Activated T-helper 1 cell treated with Interleukin-2 at 50 U/mL for 16 hours (primary cell): ENCODE data around the gene DGKZ.
A peak's percentile ranks its signal among the peaks of the same experiment; 100 is the strongest.
"Not testable (repeated sequence)": the region's sequence is repeated elsewhere in the genome, so short reads cannot be mapped to it uniquely, and the experiment has no call there.

Experiments
- DNase-seq: peaks from one replicate; pipeline ENCODE4 v3.0.0-alpha.2; 2020; ENCODE audit warnings: low read depth

Gene DGKZ

GRCh38 chr11:46346886-46347636, at the start of gene DGKZ:
Gene DGKZ, plus strand, starts transcription at chr11:46347463. Its CDS starts 197 bp downstream, at chr11:46347660.
- peak; percentile 92 for DNase-seq

GRCh38 chr11:46298699-46299433, 48.4 kb upstream of the DGKZ start:
- no peak for DNase-seq

- DNase-seq: no peak
Observed at GRCh38 chr11:46299451-46299961, 47.8 kb upstream of the DGKZ start.

- DNase-seq: no peak
Observed at GRCh38 chr11:46300270-46300669, 47.0 kb upstream of the DGKZ start.

- DNase-seq: no peak
Observed at GRCh38 chr11:46302866-46303265, 44.4 kb upstream of the DGKZ start.

- not testable (repeated sequence) for DNase-seq
Observed at GRCh38 chr11:46304036-46304435, 43.2 kb upstream of the DGKZ start.

- DNase-seq: no peak
Observed at GRCh38 chr11:46304605-46305179, 42.6 kb upstream of the DGKZ start.

GRCh38 chr11:46305295-46305694, 42.0 kb upstream of the DGKZ start:
- no peak for DNase-seq

GRCh38 chr11:46306296-46306853, 40.9 kb upstream of the DGKZ start:
- no peak for DNase-seq

GRCh38 chr11:46307369-46307768, 39.9 kb upstream of the DGKZ start:
- no peak for DNase-seq

GRCh38 chr11:46307785-46308341, 39.4 kb upstream of the DGKZ start:
- no peak for DNase-seq

- peak; percentile 37 for DNase-seq
Observed at GRCh38 chr11:46308631-46309419, 38.4 kb upstream of the DGKZ start.

GRCh38 chr11:46309814-46310259, 37.4 kb upstream of the DGKZ start:
- no peak for DNase-seq

- peak; percentile 39 for DNase-seq
Observed at GRCh38 chr11:46315033-46315738, 32.1 kb upstream of the DGKZ start.

GRCh38 chr11:46315783-46316563, 31.3 kb upstream of the DGKZ start:
- no peak for DNase-seq

- no peak for DNase-seq
Observed at GRCh38 chr11:46319074-46319453, 28.2 kb upstream of the DGKZ start.

- DNase-seq: no peak
Observed at GRCh38 chr11:46321757-46322156, 25.5 kb upstream of the DGKZ start.

- DNase-seq: no peak
Observed at GRCh38 chr11:46322759-46323158, 24.5 kb upstream of the DGKZ start.

- no peak for DNase-seq
Observed at GRCh38 chr11:46326813-46327416, 20.3 kb upstream of the DGKZ start.
